Mammary epithelial cell (primary cell): ENCODE results near the gene ATXN7L3B.

Source experiments
- CTCF ChIP-seq, 2 donors: IDR thresholded peaks in 1 of 2; conservative IDR thresholded peaks in 1 of 2; 2 replicates each; pipeline ENCODE4 v1.5.1; 2011 to 2012; ENCODE audit warnings: inconsistent platforms in 2 of 2, low read length in 2 of 2, mild to moderate bottlenecking in 2 of 2, control low read depth in 1 of 2, low read depth in 1 of 2; ENCODE audit not compliant: insufficient read depth in 1 of 2; ENCODE audit errors: extremely low read depth in 1 of 2
- EZH2 ChIP-seq: IDR thresholded peaks from 2 replicates; pipeline ENCODE4 v1.6.1; 2012; ENCODE audit warnings: low read length, inconsistent platforms, borderline replicate concordance

GRCh38 chr12:74515849-74516248 is 21.8 kb upstream of the ATXN7L3B start:
- no peak for TF ChIP-seq EZH2
- no peak for TF ChIP-seq CTCF (conservative IDR thresholded peaks at IDR 0.05 in 1 of 2, IDR thresholded peaks at IDR 0.05 in 1 of 2; ENCODE audit: extremely low read depth in 1 of 2, insufficient read depth in 1 of 2, low read depth in 1 of 2, low read length in 2 of 2)
